ENCODE data around the gene LPP. TPM values are rescaled to one million over a fixed set of nuclear protein-coding genes. Genes with fewer than 3 reads are reported as not detected.

Gene LPP
- total RNA-seq, 1 donor from 2014 or later = 97.4 TPM

GRCh38 chr3:188259596-188259995, 105.6 kb downstream of the LPP start:
- Histone ChIP-seq H3K4me1 (peaks cover 90% of the 10 kb centered on the region), H3K27me3 (ENCODE audit: low read depth) (no peaks in the 10 kb centered on the region), H3K27ac (replicated peaks) (peak overlapping the region; percentile 83), H3K9me3 (replicated peaks) (no peaks in the 10 kb centered on the region), H3K36me3 (no peaks in the 10 kb centered on the region), H3K4me3 (no peak overlapping the region)
- intact Hi-C loops (cut with micrococcal nuclease) = no loop called here
- TF ChIP-seq CTCF (IDR thresholded peaks at IDR 0.05; ENCODE audit: borderline replicate concordance) = no peak
- no peak for DNase-seq

- no peak for TF ChIP-seq CTCF (IDR thresholded peaks at IDR 0.05; ENCODE audit: borderline replicate concordance)
- H3K4me1 ChIP-seq = peaks cover 95% of the 10 kb centered on the region
Observed at GRCh38 chr3:188261011-188261410, 107.1 kb downstream of the LPP start.

GRCh38 chr3:188262488-188262887, 108.5 kb downstream of the LPP start:
- H3K36me3 ChIP-seq = no peaks in the 10 kb centered on the region
- H3K4me1 ChIP-seq = peaks cover 97% of the 10 kb centered on the region
- H3K27me3 ChIP-seq (ENCODE audit: low read depth) = no peaks in the 10 kb centered on the region
- peak overlapping the region; percentile 20 for H3K4me3 ChIP-seq
- DNase-seq = no peak
- H3K9me3 ChIP-seq (replicated peaks) = no peaks in the 10 kb centered on the region
- intact Hi-C loops (cut with micrococcal nuclease) = no loop called here
- TF ChIP-seq CTCF (IDR thresholded peaks at IDR 0.05; ENCODE audit: borderline replicate concordance) = no peak
- peak overlapping the region; percentile 83 for H3K27ac ChIP-seq (replicated peaks)

More at GRCh38 chr3:188261011-188261410, 107.1 kb downstream of the LPP start:
- Histone ChIP-seq H3K4me3 (no peak overlapping the region), H3K27me3 (ENCODE audit: low read depth) (no peaks in the 10 kb centered on the region), H3K9me3 (replicated peaks) (no peaks in the 10 kb centered on the region), H3K27ac (replicated peaks) (peak overlapping the region; percentile 83), H3K36me3 (no peaks in the 10 kb centered on the region)
- intact Hi-C loops (cut with micrococcal nuclease) = no loop called here
- DNase-seq = no peak

- no peaks in the 10 kb centered on the region for H3K27me3 ChIP-seq (ENCODE audit: low read depth)
- peaks cover 97% of the 10 kb centered on the region for H3K4me1 ChIP-seq
- no peak overlapping the region for H3K4me3 ChIP-seq
- no peaks in the 10 kb centered on the region for H3K36me3 ChIP-seq
- H3K9me3 ChIP-seq (replicated peaks) = no peaks in the 10 kb centered on the region
- TF ChIP-seq CTCF (IDR thresholded peaks at IDR 0.05; ENCODE audit: borderline replicate concordance) = no peak
- H3K27ac ChIP-seq (replicated peaks) = peak overlapping the region; percentile 83
- no peak for DNase-seq
- intact Hi-C loops (cut with micrococcal nuclease) = no loop called here
Observed at GRCh38 chr3:188262913-188263683, 109.1 kb downstream of the LPP start.

GRCh38 chr3:188264226-188265207, 110.6 kb downstream of the LPP start:
- no peaks in the 10 kb centered on the region for H3K9me3 ChIP-seq (replicated peaks)
- no peaks in the 10 kb centered on the region for H3K27me3 ChIP-seq (ENCODE audit: low read depth)
- H3K27ac ChIP-seq (replicated peaks) = peak overlapping the region; percentile 83
- TF ChIP-seq CTCF (IDR thresholded peaks at IDR 0.05; ENCODE audit: borderline replicate concordance) = no peak
- no peaks in the 10 kb centered on the region for H3K36me3 ChIP-seq
- peaks cover 97% of the 10 kb centered on the region for H3K4me1 ChIP-seq
- intact Hi-C loops (cut with micrococcal nuclease) = no loop called here
- peak; percentile 42 for DNase-seq
- H3K4me3 ChIP-seq = no peak overlapping the region
